ENCODE data around the gene GRIP2. TPM values are rescaled to one million over a fixed set of nuclear protein-coding genes. Genes with fewer than 3 reads are reported as not detected.

The GRIP2 gene
- polyA plus RNA-seq, 1 donor from 2014 or later: 8.6 TPM

GRCh38 chr3:14536055-14536815 lies 3.9 kb downstream of the GRIP2 start:
- no peaks in the 10 kb centered on the region for H3K9me3 ChIP-seq (ENCODE audit: low read length)
- no peak overlapping the region for H3K4me3 ChIP-seq (ENCODE audit: low read length)
- H3F3A ChIP-seq (ENCODE audit: insufficient read depth, low read length, poor library complexity, severe bottlenecking): peaks cover 11% of the 10 kb centered on the region
- H3K27ac ChIP-seq (ENCODE audit: low read length): no peak overlapping the region
- no peaks in the 10 kb centered on the region for H3K9me2 ChIP-seq (ENCODE audit: insufficient read depth, low read length)
- no peaks in the 10 kb centered on the region for H3K79me2 ChIP-seq (replicated peaks; ENCODE audit: insufficient read depth, low read length)
- H3K27me3 ChIP-seq (ENCODE audit: insufficient read depth, low read depth, low read length): no peaks in the 10 kb centered on the region
- no peak overlapping the region for H3K4me2 ChIP-seq (ENCODE audit: low read length)
- H3K36me3 ChIP-seq (ENCODE audit: insufficient read depth, low read length): no peaks in the 10 kb centered on the region
- TF ChIP-seq TAF1 (IDR thresholded peaks at IDR 0.05; ENCODE audit: low read depth) (no peak), REST (IDR thresholded peaks at IDR 0.05; ENCODE audit: borderline replicate concordance) (no peak)
- H2AFZ ChIP-seq (ENCODE audit: low read depth, low read length): no peak overlapping the region
- H3K9ac ChIP-seq (ENCODE audit: low read length): no peak overlapping the region
- H4K20me1 ChIP-seq (ENCODE audit: insufficient read depth): no peaks in the 10 kb centered on the region

GRCh38 chr3:14535616-14536015 lies 4.5 kb downstream of the GRIP2 start:
- Histone ChIP-seq H3K36me3 (ENCODE audit: insufficient read depth, low read length) (no peaks in the 10 kb centered on the region), H3K4me2 (ENCODE audit: low read length) (no peak overlapping the region), H3K9ac (ENCODE audit: low read length) (no peak overlapping the region), H3F3A (ENCODE audit: insufficient read depth, low read length, poor library complexity, severe bottlenecking) (peaks cover 11% of the 10 kb centered on the region), H3K9me3 (ENCODE audit: low read length) (no peaks in the 10 kb centered on the region), H3K27me3 (ENCODE audit: insufficient read depth, low read depth, low read length) (no peaks in the 10 kb centered on the region), H3K9me2 (ENCODE audit: insufficient read depth, low read length) (no peaks in the 10 kb centered on the region), H3K4me3 (ENCODE audit: low read length) (peak overlapping the region; percentile 57), H2AFZ (ENCODE audit: low read depth, low read length) (no peak overlapping the region), H3K79me2 (replicated peaks; ENCODE audit: insufficient read depth, low read length) (no peaks in the 10 kb centered on the region), H3K27ac (ENCODE audit: low read length) (no peak overlapping the region), H4K20me1 (ENCODE audit: insufficient read depth) (no peaks in the 10 kb centered on the region)
- TF ChIP-seq EZH2 (IDR thresholded peaks at IDR 0.05; ENCODE audit: borderline replicate concordance, insufficient read depth, low read length, poor library complexity, severe bottlenecking) (no peak), SMC3 (conservative IDR thresholded peaks at IDR 0.05; ENCODE audit: poor library complexity) (no peak), TAF1 (IDR thresholded peaks at IDR 0.05; ENCODE audit: low read depth) (no peak), MXI1 (conservative IDR thresholded peaks at IDR 0.05; ENCODE audit: poor library complexity, severe bottlenecking) (no peak), POLR2AphosphoS5 (IDR thresholded peaks at IDR 0.05) (no peak), CTCF (IDR thresholded peaks at IDR 0.05; ENCODE audit: poor library complexity, severe bottlenecking) (no peak), REST (IDR thresholded peaks at IDR 0.05; ENCODE audit: borderline replicate concordance) (no peak), EP300 (conservative IDR thresholded peaks at IDR 0.05; ENCODE audit: poor library complexity, severe bottlenecking) (no peak), RAD21 (conservative IDR thresholded peaks at IDR 0.05) (no peak)
